ENCODE data around the gene CD151.

CD151 gene

DNA sequence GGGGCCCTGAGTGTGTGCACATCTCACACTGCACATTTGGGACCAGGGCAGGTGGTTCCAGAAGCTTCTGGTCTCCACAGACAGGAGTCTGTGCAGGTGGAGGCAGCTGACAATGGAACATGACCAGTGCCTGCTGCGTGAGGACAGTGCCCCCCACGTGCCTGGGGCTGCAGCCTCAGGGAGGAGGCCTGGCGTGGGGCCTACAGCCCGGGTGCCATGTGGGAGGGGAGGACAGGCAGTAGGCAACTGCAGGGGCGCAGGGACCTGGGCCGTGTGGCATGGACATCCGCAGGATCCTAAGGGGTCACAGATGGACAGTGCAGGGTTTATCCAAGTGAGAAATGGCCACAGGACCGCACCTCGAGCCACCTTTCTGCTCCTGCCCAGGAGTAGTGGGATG is 38.7 kb downstream of the CD151 start:
- DNase-seq (ENCODE audit: low read depth): no peak

DNA sequence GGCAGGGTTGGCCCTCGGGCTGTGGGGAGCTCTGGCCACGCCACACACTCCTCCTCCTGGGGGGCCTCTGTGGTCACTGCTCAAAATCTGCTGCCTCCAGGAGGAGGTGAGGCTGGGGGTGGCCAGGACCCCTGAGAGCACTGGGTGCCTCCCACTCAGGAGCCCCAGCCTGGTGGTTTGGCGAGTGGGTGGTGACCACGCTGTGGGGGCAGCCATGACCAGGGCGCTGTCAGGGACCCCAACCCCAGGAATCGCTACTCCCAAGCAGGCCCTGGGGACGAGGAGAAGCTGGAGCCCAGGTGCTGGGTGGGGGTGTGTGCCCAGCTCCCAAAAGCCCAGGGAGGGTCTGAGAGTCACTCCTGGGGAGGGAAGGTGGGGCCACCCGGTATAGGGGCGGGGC is 40.0 kb downstream of the CD151 start:
- DNase-seq (ENCODE audit: low read depth): no peak

DNA sequence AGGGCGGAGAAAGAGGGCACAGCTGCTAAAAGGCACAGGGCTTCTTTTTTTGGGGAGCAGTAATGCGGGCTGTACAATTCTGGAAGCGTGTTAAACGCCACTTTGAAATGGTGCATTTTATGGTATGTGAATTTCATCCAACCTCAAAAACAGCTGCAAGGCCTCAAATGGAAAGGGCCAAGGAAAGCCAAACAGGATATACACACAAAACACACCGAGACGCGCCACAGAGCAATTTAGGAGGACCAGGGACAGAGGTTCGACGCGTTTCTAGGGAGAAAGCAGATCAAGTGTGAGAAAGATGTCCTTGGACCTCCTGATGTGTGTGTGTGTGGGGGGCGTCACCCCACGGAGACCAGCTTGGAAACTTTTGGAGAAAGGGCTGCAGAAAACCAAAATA is 41.0 kb downstream of the CD151 start:
- DNase-seq (ENCODE audit: low read depth): no peak

DNA sequence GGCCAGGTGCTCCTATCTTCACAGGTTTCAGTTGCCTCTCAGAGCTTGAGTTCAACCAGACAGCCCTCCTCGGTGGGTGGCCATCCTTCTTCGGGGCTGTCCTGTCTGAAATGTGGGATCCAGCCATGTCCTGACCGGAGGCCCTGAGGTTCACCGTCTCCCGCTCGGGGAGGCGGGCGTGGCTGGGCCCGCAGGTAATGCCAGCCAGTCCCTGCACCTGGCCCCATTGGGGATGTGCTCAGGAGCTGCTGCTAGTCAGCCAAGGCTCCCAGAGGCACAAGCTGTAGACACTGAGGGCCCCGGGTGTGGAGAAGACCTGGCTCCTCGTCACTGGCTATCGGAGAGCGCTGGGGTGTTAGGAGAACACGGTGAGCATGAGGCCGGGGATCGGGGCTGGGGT is 42.5 kb downstream of the CD151 start:
- DNase-seq (ENCODE audit: low read depth): no peak

DNA sequence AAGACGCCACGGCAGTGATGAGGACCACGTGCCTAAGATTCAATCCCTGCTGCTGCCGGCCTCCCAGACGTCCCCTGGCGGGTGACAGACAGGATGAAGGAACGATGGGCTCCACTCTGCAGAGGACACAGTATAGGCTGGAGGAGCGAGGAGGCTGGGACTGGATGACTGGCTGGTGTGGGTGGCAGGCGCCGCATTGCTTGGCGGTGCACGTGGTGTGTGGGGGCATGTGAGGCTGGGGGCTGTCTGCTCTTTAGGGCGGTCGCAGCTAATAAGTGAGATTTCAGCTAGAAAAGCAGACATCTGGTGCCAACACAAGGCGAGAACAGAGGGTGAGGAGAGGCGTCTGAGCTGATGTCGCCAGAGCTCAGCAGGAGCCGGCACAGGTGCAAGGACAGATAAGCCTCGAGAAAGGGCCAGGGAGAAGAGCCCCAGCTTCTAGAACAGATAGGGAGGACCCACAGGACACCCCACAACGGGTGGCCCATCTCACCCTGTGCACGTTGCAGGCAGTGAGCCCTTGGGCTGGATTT is 43.1 kb downstream of the CD151 start:
- DNase-seq (ENCODE audit: low read depth): no peak

DNA sequence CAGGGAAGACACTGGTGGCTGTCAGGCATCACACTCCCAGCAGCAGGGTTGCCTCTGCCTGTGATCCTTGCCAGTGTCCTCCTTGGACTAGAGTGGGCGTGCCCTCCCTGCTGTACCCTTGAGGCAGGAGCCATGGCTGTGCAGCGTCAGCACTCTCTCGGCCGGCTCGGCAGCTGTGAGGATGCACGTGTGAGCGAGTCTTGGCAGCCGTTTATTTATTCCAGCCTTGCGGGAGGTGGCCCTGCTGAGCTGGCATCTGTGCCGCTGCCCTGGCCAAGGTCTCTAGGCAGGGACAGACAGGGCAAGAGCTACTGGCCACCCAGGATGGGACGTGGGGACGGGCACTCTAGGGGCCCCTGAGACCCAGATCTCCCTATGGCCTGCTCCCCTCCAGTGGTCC is 43.8 kb downstream of the CD151 start:
- DNase-seq (ENCODE audit: low read depth): no peak

DNA sequence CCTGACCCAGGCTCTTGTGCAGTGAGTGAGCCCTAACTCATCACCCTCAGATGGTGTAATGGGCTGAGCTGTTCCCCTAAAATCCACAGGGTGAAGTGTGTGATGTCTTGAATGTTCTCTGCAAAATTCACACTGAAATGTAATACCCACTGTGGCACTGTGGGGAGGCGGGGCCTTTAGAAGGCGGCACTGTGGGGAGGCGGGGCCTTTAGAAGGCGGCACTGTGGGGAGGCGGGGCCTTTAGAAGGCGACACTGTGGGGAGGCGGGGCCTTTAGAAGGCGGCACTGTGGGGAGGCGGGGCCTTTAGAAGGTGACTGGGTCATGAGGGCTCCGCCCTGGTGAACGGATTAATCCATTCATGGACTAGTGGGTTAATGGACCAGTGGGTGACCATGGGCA is 44.8 kb downstream of the CD151 start:
- DNase-seq (ENCODE audit: low read depth): no peak

DNA sequence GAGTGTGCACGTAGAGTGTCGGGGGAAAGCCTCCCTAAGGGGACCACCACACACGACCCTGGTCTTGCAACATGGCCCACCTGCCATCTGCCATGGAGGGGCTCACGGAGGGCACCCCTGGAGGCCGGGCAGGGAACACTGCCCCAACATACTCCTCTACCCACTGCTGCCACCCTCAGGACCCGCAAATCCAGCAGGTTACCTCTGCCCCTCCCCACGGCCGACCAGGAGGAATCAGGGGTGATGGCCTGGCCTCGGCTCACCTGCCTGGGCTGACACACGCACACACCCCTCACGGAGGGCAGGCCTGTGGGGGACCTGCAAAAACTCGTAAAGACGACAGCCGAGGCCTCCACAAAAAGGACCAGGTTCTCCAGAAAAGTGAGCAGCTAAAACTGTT is 47.7 kb downstream of the CD151 start:
- no peak for DNase-seq (ENCODE audit: low read depth)

DNA sequence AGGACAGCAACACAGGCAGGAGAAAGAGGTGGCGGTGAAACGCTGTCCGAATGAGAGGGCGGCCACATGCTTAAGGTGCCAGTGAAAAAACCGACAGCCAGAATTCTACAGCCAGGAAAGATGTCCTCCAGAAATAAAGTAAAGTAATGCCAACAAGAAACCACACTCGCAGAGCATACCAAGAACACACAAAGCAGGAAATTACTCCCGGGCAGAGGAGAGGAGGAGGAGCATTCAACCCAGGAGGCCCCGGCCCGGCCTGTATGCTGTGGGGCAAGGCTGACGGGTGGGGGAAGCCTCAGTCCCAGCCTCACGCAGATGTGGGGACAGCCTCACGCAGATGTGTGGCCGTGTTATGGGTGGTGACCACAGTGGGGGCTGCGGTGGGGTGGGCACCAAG is 49.8 kb downstream of the CD151 start:
- no peak for DNase-seq (ENCODE audit: low read depth)

DNA sequence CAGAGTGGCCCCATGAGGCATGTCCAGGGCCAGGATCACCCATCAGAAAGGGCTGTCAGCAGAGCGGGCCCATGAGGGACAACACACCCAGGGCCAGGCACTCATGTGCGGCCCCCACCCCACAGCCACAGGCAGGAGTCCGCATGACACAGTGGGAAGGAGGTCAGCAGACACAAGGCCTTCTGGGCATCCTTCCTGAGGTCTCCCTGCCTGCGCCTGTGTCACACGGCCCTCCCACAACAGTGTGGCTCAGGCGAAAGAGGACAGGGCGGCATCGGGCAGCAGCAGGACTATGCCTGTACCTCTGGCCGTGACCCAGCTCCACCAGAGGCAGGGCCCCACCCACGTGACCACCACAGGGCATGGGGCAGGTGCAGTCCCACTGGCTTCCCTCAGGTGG is 50.8 kb downstream of the CD151 start:
- DNase-seq (ENCODE audit: low read depth): no peak

DNA sequence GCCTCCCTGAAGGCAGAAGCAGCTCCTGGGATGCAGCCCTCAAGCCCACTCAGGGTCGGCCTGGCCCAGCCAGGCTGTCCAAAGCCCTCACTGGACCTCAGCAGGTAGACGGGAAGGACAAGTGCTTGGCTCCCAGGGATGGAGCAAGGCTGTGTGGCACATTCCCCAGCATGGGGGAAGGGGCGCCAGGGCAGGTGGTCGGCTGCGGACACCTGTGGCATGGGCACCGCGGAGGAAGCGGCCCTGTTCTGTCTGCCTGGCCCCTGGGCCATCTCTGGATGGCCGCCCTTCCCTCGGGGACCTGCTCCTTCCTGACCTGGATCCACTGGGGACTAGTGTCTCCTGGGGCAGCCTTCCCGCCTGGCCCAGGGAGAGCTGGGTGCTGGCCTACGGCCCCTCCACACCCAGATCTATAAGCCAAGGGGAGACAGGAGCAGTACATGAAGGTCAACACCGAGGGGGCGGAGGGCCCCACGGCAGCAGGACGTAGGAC is 51.9 kb downstream of the CD151 start:
- DNase-seq (ENCODE audit: low read depth): no peak

DNA sequence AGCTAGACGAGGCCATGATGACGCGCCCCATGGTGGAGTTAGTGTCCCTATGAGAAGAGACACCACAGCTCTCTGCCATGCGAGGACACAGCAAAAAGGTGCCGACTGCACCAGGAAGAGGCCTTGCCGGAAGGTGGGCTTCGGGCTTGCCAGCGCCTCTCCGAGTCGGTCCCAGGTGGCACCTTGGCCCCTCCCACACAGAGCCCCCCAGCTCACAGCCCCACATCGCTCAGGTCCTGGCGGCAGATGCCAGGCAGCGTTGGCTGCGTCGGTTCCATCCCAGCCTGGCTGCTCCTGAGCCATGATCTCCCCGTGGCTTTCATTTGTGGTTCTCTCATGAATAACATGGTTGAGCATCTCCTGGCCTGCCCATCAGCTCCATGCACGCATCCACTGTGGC is 53.8 kb downstream of the CD151 start:
- no peak for DNase-seq (ENCODE audit: low read depth)

DNA sequence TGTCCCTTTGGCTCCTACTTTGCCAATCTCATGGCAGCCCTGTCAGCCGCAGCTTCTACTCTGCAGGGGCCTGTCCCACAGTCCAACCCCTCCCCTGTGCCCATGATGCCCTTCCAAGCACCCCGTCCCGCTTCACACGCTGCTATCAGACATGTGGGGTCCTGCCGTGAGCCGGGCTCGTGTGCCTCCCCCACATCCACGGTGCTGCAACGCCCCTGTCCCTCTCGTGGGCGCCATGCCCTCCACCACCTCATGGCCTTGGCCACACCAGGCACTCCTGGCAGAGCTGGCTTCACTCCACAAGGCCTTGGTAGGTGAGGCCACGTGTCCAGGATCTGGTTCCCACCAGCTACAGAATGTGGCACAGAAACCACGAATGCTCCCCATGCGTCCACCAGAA is 54.8 kb downstream of the CD151 start:
- DNase-seq (ENCODE audit: low read depth): no peak

All from activated gamma-delta T cell treated with anti-CD3 and anti-CD28 coated beads, Interleukin-2, amount 50 U/mL, for 16 hours (primary cell).